Thymus (tissue), 11 donors: ENCODE results near the gene CYTIP. TPM values are rescaled to one million over a fixed set of nuclear protein-coding genes. Genes with fewer than 3 reads are reported as not detected.
A peak's percentile ranks its signal among the peaks of the same experiment; 100 is the strongest.

Experiments used
- DNase-seq, 9 donors: peaks; one replicate each; pipeline ENCODE4 v3.0.0-alpha.2; 2013; ENCODE audit warnings: low spot score in 9 of 9, low read depth in 6 of 9, missing footprints in 1 of 9
- H3K27ac ChIP-seq, 2 donors: one replicate each; pipeline ENCODE4 v1.5.1; 2013; ENCODE audit warnings: control low read depth in 1 of 2, low read depth in 1 of 2, low read length in 1 of 2, mild to moderate bottlenecking in 1 of 2, moderate library complexity in 1 of 2
- H3K27me3 ChIP-seq, 2 donors: one replicate each; pipeline ENCODE4 v1.5.1; 2013; ENCODE audit warnings: low read length in 1 of 2; ENCODE audit not compliant: control insufficient read depth in 2 of 2, insufficient read depth in 1 of 2
- H3K36me3 ChIP-seq, 2 donors: one replicate each; pipeline ENCODE4 v1.5.1; 2013; ENCODE audit warnings: low read length in 1 of 2, mild to moderate bottlenecking in 1 of 2, moderate library complexity in 1 of 2; ENCODE audit not compliant: control insufficient read depth in 2 of 2, insufficient read depth in 2 of 2
- H3K4me1 ChIP-seq, 2 donors: one replicate each; pipeline ENCODE4 v1.5.1; 2013; ENCODE audit warnings: low read length in 2 of 2; ENCODE audit not compliant: control insufficient read depth in 2 of 2, insufficient read depth in 2 of 2
- H3K4me3 ChIP-seq, 2 donors: one replicate each; pipeline ENCODE4 v1.5.1; 2013; ENCODE audit warnings: low read length in 2 of 2, control low read depth in 1 of 2, mild to moderate bottlenecking in 1 of 2
- H3K9me3 ChIP-seq, 2 donors: one replicate each; pipeline ENCODE4 v1.5.1; 2013; ENCODE audit warnings: low read length in 1 of 2, mild to moderate bottlenecking in 1 of 2; ENCODE audit not compliant: control insufficient read depth in 2 of 2, insufficient read depth in 1 of 2
- WGBS: extraction: QIAGEN DNeasy Blood & Tissue Kit; methylation state at CpG from one replicate; pipeline ENCODE4 v1.1.7; 2013; 5-methylcytosine and 5-hydroxymethylcytosine counted together
- polyA plus RNA-seq: library from polyadenylated mRNA; stranded (reverse); fragments of 200-250 nt; gene quantifications from one replicate; pipeline ENCODE4 v1.2.3, GENCODE V29; 2013
- total RNA-seq: library from RNA; stranded (reverse); fragments of 120-200 nt; gene quantifications from one replicate; pipeline ENCODE4 v1.2.4, GENCODE V29; 2013
- donor health status: healthy.

The CYTIP gene
- total and polyA plus RNA-seq, 2 donors, result 71.6 to 86.5 TPM

DNA sequence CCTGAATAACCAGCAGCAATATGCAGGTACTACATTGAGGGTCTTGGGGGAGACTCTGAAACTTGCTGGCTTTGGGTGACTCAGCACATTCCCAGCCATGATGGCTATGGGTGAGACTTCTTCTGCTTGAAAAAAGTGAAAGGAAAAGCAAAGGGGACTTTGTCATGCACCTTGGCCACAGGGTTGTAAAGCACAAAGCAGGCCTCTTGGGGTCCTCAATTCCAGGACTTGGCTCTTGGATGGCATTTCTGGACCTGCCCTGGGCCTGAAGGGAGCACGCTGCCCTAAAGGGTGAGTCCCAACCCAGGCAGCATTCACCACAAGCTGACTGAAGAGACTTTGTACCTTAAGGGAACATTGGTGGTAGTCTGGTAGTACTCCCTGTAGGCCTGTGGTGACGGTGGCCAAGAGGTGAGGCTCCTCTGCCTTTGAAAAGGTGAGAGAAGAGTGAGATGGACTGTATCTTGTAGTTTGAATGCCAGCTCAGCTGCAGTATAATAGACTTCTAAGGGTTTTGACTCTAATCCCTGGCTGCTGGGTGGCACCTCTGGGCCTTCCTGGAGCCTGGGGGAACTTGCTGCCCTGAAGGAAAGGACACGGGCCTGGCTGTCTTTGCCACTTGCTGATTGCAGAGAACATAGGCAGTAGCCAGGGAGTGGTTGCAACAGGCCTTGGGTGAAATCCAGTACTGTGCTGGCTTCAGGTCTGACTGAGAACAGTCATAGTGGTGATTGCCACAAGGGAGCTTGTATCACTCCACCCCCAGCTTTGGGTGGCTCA is 36.5 kb upstream of the CYTIP start:
- H3K27ac ChIP-seq, result no peak overlapping the region
- no peaks in the 10 kb centered on the region for H3K36me3 ChIP-seq
- no peaks in the 10 kb centered on the region for H3K27me3 ChIP-seq
- no peak for DNase-seq
- H3K9me3 ChIP-seq, result no peaks in the 10 kb centered on the region
- no peak overlapping the region for H3K4me3 ChIP-seq
- WGBS, result 96% methylated on average over 3 of the region's 3 CpGs
- H3K4me1 ChIP-seq, result peaks cover 0 to 6% of the 10 kb centered on the region in 2 donors

DNA sequence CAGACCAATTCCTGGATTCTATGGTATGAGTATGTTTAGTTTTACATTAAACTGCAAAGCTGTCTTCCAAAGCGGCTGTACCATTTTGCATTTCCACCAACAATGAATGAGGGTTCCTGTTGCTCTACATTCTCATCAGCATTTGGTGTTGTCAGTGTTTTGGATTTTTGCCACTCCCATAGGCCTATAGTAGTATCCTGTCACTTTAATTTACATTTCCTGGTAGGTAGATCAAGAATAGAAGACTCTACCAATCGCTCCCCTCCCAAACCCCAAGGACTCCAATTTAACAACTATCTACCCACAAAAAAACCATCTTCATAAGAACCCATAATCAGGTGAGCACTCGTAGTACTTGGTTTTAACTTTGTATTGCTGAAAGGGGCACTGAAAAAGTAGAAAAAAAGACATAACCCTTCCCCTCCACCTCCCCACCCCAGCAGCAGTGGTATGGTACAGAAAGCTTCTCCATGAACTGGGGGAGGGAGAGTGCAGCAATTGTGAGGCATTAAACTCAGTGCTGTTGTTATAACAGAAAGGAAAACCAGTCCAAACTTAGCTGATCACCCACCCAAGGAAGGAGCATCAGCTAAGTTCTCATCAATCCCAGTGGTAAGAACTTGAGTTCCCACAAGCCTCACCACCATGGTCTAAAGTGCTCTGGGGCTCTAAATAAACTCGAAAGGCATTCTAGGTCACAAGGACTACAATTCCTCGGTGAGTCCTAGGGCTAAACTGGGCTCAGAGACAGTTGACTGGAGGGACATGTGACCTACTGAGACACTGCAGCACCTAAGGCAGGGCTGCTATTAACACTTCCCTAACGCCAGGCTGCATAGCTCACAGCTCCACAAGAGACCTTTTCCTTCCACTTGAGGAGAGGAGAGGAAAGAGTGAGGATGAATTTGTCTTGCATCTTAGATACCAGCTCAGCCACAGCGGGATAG is 35.5 kb upstream of the CYTIP start:
- no peak for DNase-seq
- no peaks in the 10 kb centered on the region for H3K27me3 ChIP-seq
- peaks cover 0 to 6% of the 10 kb centered on the region in 2 donors for H3K4me1 ChIP-seq
- H3K27ac ChIP-seq, result no peak overlapping the region
- no peaks in the 10 kb centered on the region for H3K36me3 ChIP-seq
- 92% methylated on average over 7 of the region's 7 CpGs for WGBS
- no peaks in the 10 kb centered on the region for H3K9me3 ChIP-seq
- no peak overlapping the region for H3K4me3 ChIP-seq

DNA sequence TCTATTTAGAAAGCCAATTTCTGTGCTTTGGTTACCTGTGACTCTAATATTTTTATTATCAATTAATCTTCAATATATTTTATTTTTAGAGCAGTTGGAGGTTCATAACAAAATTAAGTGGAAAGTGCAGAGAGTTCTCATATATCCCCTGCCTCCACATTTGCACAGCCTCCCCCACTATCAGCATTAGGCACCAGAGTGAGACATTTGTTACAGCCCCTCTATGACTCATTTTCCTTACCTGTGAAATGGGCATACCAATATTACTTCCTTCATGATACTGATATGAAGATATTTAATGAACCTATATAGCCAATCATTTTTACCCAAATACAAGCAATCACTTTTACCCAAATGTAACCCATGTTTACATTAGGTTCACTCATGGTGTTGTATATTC is 34.0 kb upstream of the CYTIP start:
- no peak overlapping the region for H3K4me3 ChIP-seq
- H3K27me3 ChIP-seq, result no peaks in the 10 kb centered on the region
- H3K27ac ChIP-seq, result no peak overlapping the region

DNA sequence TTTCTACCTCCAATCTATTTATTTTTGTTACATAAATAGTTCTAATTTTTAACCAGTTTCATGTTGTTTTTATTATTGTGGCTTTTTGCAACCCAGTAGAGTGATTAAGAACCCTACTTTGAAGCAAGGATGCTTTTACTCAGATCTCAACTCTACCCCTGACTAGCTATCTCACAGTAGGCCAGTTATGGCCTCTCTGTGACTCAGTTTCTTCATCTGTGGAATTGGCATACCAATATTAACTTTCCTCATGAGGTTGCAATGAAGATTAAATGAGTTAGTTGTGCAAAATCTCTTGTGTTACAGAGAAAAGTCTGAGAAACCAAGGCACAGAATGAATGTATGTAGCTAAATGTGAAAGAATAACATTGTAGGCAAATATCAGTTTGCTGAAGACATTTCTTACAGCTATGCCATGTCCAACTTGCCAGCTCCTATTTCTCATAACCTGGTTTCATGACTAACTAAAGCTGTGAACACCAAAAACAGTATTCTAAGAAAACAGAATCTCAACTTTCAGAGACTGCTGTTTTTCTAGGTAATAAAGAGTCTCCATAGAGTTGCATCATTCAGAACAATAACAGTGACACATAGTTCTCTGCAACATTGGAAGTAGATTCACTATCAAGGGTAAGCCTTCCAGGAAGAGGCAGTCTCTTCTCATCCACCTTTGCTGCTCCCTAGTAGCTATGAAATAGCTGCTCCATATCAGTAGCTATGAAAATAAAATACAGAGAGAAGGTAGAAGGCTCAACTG is 33.2 kb upstream of the CYTIP start:
- Histone ChIP-seq H3K4me1 (peaks cover 0 to 6% of the 10 kb centered on the region in 2 donors), H3K36me3 (no peaks in the 10 kb centered on the region), H3K4me3 (no peak overlapping the region), H3K9me3 (no peaks in the 10 kb centered on the region), H3K27ac (no peak overlapping the region), H3K27me3 (no peaks in the 10 kb centered on the region)
- no peak for DNase-seq

More for the DNA sequence above, 34.0 kb upstream of the CYTIP start:
- Histone ChIP-seq H3K4me1 (peaks cover 0 to 6% of the 10 kb centered on the region in 2 donors), H3K9me3 (no peaks in the 10 kb centered on the region), H3K36me3 (no peaks in the 10 kb centered on the region)
- DNase-seq, result no peak

DNA sequence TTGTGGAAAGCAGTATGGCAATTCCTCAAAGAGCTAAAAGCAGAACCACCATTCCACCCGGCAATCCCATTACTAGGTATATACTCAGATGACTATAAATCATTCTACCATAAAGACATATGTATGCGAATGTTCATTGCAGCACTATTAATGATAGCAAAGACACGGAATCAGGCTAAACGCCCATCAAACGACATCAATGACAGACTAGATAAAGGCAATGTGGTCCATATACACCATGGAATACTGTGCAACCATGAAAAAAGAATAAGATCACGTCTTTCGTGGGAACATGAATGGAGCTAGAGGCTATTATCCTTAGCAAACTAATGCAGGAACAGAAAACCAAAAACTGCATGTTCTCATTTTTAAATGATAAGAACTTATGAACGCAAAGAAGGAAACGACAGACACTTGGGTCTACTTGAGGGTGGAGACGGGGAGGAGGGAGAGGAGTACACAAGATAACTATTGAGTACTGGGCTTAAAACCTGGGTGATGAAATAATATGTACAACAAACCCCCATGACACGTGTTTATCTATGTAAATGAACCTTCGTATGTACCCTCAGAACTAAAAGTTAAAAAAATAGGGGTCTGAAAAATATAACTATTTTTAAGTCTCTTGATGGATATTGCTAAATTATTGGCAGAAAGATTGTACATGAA is 32.0 kb upstream of the CYTIP start:
- Histone ChIP-seq H3K27ac (no peak overlapping the region), H3K36me3 (no peaks in the 10 kb centered on the region), H3K4me3 (no peak overlapping the region), H3K27me3 (no peaks in the 10 kb centered on the region), H3K4me1 (peaks cover 0 to 9% of the 10 kb centered on the region in 2 donors), H3K9me3 (no peaks in the 10 kb centered on the region)
- WGBS, result 98% methylated on average over 12 of the region's 12 CpGs
- no peak for DNase-seq

GRCh38 chr2:157473581-157473980 is 29.7 kb upstream of the CYTIP start:
- Histone ChIP-seq H3K36me3 (no peaks in the 10 kb centered on the region), H3K4me3 (no peak overlapping the region), H3K27me3 (no peaks in the 10 kb centered on the region), H3K27ac (no peak overlapping the region), H3K9me3 (no peaks in the 10 kb centered on the region), H3K4me1 (peaks cover 7 to 8% of the 10 kb centered on the region in 2 donors)
- DNase-seq, result no peak

GRCh38 chr2:157471078-157471477 is 27.2 kb upstream of the CYTIP start:
- no peak overlapping the region for H3K4me3 ChIP-seq
- H3K36me3 ChIP-seq, result no peaks in the 10 kb centered on the region
- no peaks in the 10 kb centered on the region for H3K9me3 ChIP-seq
- H3K27ac ChIP-seq, result no peak overlapping the region
- DNase-seq, result no peak
- H3K27me3 ChIP-seq, result no peaks in the 10 kb centered on the region
- WGBS, result 83% methylated on average over 3 of the region's 3 CpGs
- H3K4me1 ChIP-seq, result peaks cover 9 to 14% of the 10 kb centered on the region in 2 donors

DNA sequence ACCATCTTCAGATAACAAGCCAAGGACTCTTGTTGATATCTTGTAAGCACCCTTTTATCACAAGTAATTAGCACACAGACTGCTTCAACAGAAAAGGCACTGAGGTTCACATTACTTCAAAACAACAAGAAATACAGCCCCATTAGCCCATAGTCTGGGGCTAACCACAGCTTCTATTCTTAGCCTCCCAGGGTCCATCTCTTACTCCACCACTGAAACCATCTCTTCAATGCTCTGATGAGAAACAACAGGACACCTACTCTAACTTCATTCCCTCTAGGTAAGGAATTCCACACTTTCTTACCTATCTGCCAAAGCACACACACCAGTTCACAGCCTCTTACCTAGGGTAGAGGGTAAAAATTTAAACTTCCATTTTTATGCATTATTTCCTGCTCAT is 26.4 kb upstream of the CYTIP start:
- Histone ChIP-seq H3K4me3 (no peak overlapping the region), H3K27me3 (no peaks in the 10 kb centered on the region), H3K9me3 (no peaks in the 10 kb centered on the region), H3K36me3 (no peaks in the 10 kb centered on the region), H3K4me1 (peaks cover 12 to 14% of the 10 kb centered on the region in 2 donors), H3K27ac (peak overlapping the region in 1 of 2 donors; percentile 8)
- DNase-seq, result no peak
